Stomach (tissue), 4 donors: ENCODE measurements around the gene XCL1.

Experiments used
- CTCF ChIP-seq, 7 experiments: fragments of 450-650 bp in 4 of 7; fragments of 200-600 bp in 3 of 7; sonication (generic) in 3 of 7; IDR thresholded peaks; one replicate each; pipeline ENCODE4 v1.5.1; 2016 to 2019; ENCODE audit warnings: antibody characterized with exemption in 7 of 7, control low read depth in 2 of 7, mild to moderate bottlenecking in 1 of 7
- EP300 ChIP-seq: sonication (generic); formaldehyde crosslinking; IDR thresholded peaks from one replicate; pipeline ENCODE4 v1.6.1; 2017; ENCODE audit warnings: antibody characterized with exemption
- POLR2A ChIP-seq, 4 donors: fragments of 450-650 bp; IDR thresholded peaks; one replicate each; pipeline ENCODE4 v1.6.1; 2016; ENCODE audit warnings: antibody characterized with exemption in 4 of 4, control low read depth in 2 of 4, mild to moderate bottlenecking in 1 of 4, moderate library complexity in 1 of 4
- POLR2AphosphoS5 ChIP-seq, 3 donors: sonication (generic); formaldehyde crosslinking; IDR thresholded peaks; one replicate each; pipeline ENCODE4 v1.6.1; 2016; ENCODE audit warnings: antibody characterized with exemption in 3 of 3

GRCh38 chr1:168627370-168627769, 51.0 kb downstream of the XCL1 start:
- TF ChIP-seq CTCF (IDR thresholded peaks at IDR 0.05) = no peak
- TF ChIP-seq EP300 = no peak
- TF ChIP-seq POLR2A (IDR thresholded peaks at IDR 0.05) = no peak
- no peak for TF ChIP-seq POLR2AphosphoS5 (IDR thresholded peaks at IDR 0.05)
